ENCODE results near the gene MRPL24.
A peak's percentile ranks its signal among the peaks of the same experiment; 100 is the strongest.

Gene MRPL24

DNA sequence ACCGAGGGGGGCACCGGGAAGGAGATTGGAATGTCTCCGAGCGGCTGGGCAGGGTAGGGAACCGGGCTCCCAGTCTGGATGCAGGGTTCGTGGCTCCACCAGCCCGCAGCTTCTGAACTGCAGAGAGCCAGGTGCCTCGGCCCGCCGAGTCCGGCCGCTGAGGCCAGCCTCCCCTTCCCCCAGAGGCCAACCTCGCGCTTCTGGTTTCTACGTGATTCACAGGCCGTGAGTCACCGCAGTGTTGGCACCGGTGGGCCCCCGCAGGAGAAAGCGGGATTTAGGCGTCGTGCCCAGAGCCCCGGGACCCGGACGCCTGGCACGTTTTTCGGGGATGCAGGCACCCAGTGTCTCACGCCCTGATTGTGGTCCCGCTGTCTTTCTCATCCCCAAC lies 36.0 kb downstream of the MRPL24 start:
- H3K4me2 ChIP-seq: peak overlapping the region; percentile 79
- H3K4me3 ChIP-seq (IDR thresholded peaks at IDR 0.05; ENCODE audit: insufficient read depth, low read depth, low read length): peak overlapping the region; percentile 6
- H3K4me1 ChIP-seq (ENCODE audit: low read depth, poor library complexity, severe bottlenecking): peaks cover 20% of the 10 kb centered on the region
- no peaks in the 10 kb centered on the region for H3K36me3 ChIP-seq (ENCODE audit: insufficient read depth)
- no peak overlapping the region for H3K9ac ChIP-seq
- H2AFZ ChIP-seq (ENCODE audit: low read depth): peak overlapping the region; percentile 72; the same call in 1 of the 2 replicates
- H3K27me3 ChIP-seq (ENCODE audit: insufficient read depth, low read depth): peaks cover 92% of the 10 kb centered on the region
- TF ChIP-seq, protein P1, sequence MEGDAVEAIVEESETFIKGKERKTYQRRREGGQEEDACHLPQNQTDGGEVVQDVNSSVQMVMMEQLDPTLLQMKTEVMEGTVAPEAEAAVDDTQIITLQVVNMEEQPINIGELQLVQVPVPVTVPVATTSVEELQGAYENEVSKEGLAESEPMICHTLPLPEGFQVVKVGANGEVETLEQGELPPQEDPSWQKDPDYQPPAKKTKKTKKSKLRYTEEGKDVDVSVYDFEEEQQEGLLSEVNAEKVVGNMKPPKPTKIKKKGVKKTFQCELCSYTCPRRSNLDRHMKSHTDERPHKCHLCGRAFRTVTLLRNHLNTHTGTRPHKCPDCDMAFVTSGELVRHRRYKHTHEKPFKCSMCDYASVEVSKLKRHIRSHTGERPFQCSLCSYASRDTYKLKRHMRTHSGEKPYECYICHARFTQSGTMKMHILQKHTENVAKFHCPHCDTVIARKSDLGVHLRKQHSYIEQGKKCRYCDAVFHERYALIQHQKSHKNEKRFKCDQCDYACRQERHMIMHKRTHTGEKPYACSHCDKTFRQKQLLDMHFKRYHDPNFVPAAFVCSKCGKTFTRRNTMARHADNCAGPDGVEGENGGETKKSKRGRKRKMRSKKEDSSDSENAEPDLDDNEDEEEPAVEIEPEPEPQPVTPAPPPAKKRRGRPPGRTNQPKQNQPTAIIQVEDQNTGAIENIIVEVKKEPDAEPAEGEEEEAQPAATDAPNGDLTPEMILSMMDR (conservative IDR thresholded peaks at IDR 0.05; ENCODE audit: low read depth, low read length): no peak
- H3K27ac ChIP-seq: no peak overlapping the region
- no peaks in the 10 kb centered on the region for H3K79me2 ChIP-seq (ENCODE audit: insufficient read depth, low read depth)
- H4K20me1 ChIP-seq (ENCODE audit: insufficient read depth): no peaks in the 10 kb centered on the region

DNA sequence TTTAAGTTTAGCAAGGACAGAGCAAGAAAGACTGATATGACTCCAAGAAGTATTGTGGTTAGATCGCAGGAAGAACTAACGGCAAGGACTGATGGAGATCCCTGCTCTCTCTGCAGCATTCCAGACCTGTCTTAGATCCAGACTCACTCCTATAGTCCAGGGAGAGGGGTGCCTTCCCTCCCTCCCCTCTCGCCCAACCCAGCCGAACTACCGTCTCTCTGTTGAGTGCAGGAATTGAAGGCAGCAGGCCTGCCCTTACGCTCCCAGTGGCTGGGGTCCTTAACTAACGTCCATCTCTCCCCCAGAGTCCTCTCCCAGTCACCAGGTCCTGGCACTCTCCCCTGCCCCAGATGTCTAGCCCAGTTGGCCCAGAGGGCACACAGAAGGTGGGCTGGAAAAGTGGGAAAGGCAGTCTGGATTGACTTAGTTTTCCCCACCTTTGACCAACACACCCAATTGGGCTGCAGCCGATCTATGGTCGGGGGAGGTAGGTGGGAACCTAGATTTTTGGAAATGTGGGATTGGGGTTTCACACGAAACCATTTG lies 36.6 kb downstream of the MRPL24 start:
- no peak overlapping the region for H3K4me2 ChIP-seq

DNA sequence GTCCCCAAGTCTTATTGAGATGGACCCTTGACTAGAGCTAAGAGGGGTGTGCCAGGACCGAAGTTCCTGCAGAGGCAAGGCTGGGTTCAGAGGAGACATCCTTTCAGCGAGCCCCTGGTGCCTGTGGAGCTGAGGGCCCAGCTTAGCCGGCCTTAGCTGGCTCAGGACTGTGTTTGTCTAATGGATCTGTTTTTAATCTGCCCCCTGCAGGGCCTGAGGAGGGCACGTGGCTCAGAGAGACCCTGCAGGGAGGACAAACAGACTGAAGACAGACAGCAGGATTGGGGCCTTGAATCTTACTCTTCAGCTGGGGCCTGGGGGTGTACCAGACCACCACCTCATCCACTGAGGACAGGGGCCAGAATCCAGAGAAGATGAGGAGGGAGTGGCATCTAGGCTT lies 37.1 kb downstream of the MRPL24 start:
- H3K79me2 ChIP-seq (ENCODE audit: insufficient read depth, low read depth): no peaks in the 10 kb centered on the region
- H2AFZ ChIP-seq (ENCODE audit: low read depth): no peak overlapping the region
- H3K4me1 ChIP-seq (ENCODE audit: low read depth, poor library complexity, severe bottlenecking): peaks cover 20% of the 10 kb centered on the region
- peaks cover 100% of the 10 kb centered on the region for H3K27me3 ChIP-seq (ENCODE audit: insufficient read depth, low read depth)
- no peak overlapping the region for H3K27ac ChIP-seq
- H4K20me1 ChIP-seq (ENCODE audit: insufficient read depth): no peaks in the 10 kb centered on the region
- no peaks in the 10 kb centered on the region for H3K36me3 ChIP-seq (ENCODE audit: insufficient read depth)
- H3K9ac ChIP-seq: no peak overlapping the region
- TF ChIP-seq, protein P1 (conservative IDR thresholded peaks at IDR 0.05; ENCODE audit: low read depth, low read length): no peak
- no peak overlapping the region for H3K4me2 ChIP-seq
- H3K4me3 ChIP-seq (IDR thresholded peaks at IDR 0.05; ENCODE audit: insufficient read depth, low read depth, low read length): no peak overlapping the region

More for the DNA sequence above, 36.6 kb downstream of the MRPL24 start:
- peaks cover 20% of the 10 kb centered on the region for H3K4me1 ChIP-seq (ENCODE audit: low read depth, poor library complexity, severe bottlenecking)
- H3K27ac ChIP-seq: no peak overlapping the region
- no peaks in the 10 kb centered on the region for H3K79me2 ChIP-seq (ENCODE audit: insufficient read depth, low read depth)
- peaks cover 98% of the 10 kb centered on the region for H3K27me3 ChIP-seq (ENCODE audit: insufficient read depth, low read depth)
- TF ChIP-seq, protein P1 (conservative IDR thresholded peaks at IDR 0.05; ENCODE audit: low read depth, low read length): no peak; the same call in 1 of the 2 replicates
- no peak overlapping the region for H3K9ac ChIP-seq
- peak overlapping the region; percentile 6 for H3K4me3 ChIP-seq (IDR thresholded peaks at IDR 0.05; ENCODE audit: insufficient read depth, low read depth, low read length)
- no peak overlapping the region for H2AFZ ChIP-seq (ENCODE audit: low read depth)
- no peaks in the 10 kb centered on the region for H3K36me3 ChIP-seq (ENCODE audit: insufficient read depth)
- no peaks in the 10 kb centered on the region for H4K20me1 ChIP-seq (ENCODE audit: insufficient read depth)

DNA sequence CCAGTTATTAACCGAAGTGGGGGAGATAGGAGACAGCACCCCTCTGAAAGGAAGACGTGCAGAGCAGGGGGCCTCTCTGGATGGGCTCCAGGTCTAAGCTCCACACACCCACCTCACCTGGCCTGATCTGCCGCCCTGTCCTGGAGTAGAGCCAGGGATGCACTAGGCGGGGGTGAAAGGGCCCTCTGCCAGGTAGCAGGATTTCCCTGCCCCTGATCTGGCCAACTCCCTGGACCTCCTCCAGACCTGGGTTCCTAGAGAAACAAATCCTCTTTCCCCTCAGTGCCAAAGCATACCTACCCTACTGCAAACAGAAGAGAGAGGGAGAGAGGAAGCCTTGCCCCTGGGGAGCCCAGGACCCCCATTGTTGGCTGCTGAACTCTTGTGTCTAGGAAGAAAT lies 37.6 kb downstream of the MRPL24 start:
- Histone ChIP-seq H3K27ac (no peak overlapping the region), H3K27me3 (ENCODE audit: insufficient read depth, low read depth) (peaks cover 100% of the 10 kb centered on the region), H2AFZ (ENCODE audit: low read depth) (no peak overlapping the region), H3K79me2 (ENCODE audit: insufficient read depth, low read depth) (no peaks in the 10 kb centered on the region), H3K4me1 (ENCODE audit: low read depth, poor library complexity, severe bottlenecking) (peaks cover 20% of the 10 kb centered on the region), H4K20me1 (ENCODE audit: insufficient read depth) (no peaks in the 10 kb centered on the region), H3K4me3 (IDR thresholded peaks at IDR 0.05; ENCODE audit: insufficient read depth, low read depth, low read length) (no peak overlapping the region), H3K4me2 (no peak overlapping the region), H3K9ac (no peak overlapping the region), H3K36me3 (ENCODE audit: insufficient read depth) (no peaks in the 10 kb centered on the region)
- TF ChIP-seq, protein P1 (conservative IDR thresholded peaks at IDR 0.05; ENCODE audit: low read depth, low read length): no peak
